ENCODE data around the gene ANKRD66.
"Not testable (repeated sequence)": the region's sequence is repeated elsewhere in the genome, so short reads cannot be mapped to it uniquely, and the experiment has no call there.

ANKRD66 gene

DNA sequence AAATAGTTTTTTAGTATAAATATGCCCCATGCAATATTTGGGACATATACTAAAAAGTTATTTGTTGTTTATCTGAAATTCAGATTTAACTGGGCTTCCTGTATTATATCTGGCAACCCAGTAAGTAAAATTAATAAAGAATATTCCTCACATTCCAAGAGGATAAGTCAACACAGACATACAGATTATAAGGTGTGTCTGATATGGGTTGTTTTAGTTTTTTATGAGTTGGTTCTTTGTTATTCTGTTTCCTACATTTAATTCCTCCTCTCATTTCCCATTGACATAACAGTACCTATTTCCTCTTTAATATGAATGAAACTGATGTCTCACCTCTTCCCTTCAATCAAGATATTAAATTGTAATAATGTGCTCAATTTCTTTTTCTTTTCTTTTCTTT lies 9.8 kb upstream of the ANKRD66 start:
- TF ChIP-seq, protein P1, sequence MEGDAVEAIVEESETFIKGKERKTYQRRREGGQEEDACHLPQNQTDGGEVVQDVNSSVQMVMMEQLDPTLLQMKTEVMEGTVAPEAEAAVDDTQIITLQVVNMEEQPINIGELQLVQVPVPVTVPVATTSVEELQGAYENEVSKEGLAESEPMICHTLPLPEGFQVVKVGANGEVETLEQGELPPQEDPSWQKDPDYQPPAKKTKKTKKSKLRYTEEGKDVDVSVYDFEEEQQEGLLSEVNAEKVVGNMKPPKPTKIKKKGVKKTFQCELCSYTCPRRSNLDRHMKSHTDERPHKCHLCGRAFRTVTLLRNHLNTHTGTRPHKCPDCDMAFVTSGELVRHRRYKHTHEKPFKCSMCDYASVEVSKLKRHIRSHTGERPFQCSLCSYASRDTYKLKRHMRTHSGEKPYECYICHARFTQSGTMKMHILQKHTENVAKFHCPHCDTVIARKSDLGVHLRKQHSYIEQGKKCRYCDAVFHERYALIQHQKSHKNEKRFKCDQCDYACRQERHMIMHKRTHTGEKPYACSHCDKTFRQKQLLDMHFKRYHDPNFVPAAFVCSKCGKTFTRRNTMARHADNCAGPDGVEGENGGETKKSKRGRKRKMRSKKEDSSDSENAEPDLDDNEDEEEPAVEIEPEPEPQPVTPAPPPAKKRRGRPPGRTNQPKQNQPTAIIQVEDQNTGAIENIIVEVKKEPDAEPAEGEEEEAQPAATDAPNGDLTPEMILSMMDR (IDR thresholded peaks at IDR 0.05): no peak
- H3K27ac ChIP-seq: no peak overlapping the region
- no peak for DNase-seq (ENCODE audit: low spot score)
- no peak overlapping the region for H3K4me3 ChIP-seq

DNA sequence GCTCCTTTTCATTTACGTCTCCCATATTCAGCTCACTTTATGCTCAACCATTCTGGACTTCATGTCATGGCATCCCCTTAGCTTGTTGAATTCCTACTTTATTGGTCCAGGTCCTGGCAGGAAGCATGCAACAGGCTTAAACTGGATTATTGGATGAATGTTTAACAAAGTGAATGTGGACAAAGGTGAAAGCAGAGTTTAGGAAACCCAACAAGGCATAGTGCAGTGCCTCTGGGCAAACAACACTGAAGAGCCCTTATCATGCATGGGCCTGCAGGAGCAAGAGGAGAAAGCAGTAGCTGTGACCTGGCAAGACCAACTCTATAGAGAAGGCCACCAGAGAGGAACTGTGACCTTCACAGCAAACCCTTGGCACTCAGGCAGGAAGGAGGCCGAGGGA lies 5.3 kb upstream of the ANKRD66 start:
- Histone ChIP-seq H3K4me3 (no peak overlapping the region), H3K27ac (no peak overlapping the region)
- DNase-seq (ENCODE audit: low spot score): no peak
- TF ChIP-seq, protein P1 (IDR thresholded peaks at IDR 0.05): no peak

DNA sequence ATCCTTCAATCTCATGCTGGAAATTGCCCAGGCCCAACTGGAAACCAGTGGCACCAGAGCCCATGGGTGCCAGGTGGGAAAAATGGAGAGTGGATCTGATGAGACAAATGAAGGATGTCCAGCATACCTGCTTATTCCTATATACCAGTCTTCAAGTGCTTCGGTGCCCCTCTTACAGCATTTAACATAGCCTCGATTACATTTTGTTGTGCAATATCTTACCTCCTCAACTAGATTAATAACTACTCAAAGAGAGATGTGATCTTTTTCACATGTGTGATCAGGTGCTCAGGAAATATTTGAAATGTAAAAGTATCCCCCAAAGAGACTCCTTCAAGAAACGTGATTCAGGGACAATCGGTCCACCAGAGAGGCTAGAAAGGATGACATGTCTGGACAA lies 4.8 kb upstream of the ANKRD66 start:
- no peak for DNase-seq (ENCODE audit: low spot score)
- TF ChIP-seq, protein P1 (IDR thresholded peaks at IDR 0.05): no peak
- Histone ChIP-seq H3K4me3 (no peak overlapping the region), H3K27ac (no peak overlapping the region)

DNA sequence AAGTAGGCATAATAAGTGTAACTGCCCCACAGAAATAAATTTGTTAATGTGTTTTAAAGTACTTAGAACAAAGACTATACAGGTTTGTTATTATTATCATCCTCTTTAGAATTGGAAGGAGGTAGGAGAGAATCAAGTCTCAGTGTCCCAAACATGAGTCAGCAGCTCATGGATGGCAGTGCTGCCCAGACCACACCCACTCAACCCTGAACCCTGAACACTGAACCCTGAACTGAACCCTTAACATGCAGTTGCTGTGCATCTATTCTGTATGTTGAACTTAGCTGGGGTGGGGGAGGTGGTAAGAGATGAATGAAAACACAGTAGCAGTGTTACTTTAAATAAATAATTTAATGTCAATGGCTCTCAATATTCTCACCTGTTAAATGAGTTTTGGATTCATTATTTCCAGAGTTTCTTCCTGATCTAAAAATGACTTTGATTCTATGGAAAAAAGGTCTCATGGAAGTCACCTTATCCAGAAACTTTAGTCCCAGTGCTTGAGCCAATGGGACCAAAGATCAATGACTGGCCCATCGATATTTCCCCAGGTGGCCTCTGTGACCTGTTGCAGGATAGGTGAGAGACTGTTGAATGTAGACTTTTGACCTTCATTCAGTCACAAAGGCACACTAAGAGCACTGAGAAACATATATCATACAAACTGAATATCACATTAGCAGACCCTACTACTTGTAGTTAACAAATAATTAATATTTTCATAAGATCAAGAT lies 3.1 kb upstream of the ANKRD66 start:
- Histone ChIP-seq H3K4me3 (no peak overlapping the region), H3K27ac (no peak overlapping the region)
- DNase-seq (ENCODE audit: low spot score): no peak
- TF ChIP-seq, protein P1 (IDR thresholded peaks at IDR 0.05): no peak

DNA sequence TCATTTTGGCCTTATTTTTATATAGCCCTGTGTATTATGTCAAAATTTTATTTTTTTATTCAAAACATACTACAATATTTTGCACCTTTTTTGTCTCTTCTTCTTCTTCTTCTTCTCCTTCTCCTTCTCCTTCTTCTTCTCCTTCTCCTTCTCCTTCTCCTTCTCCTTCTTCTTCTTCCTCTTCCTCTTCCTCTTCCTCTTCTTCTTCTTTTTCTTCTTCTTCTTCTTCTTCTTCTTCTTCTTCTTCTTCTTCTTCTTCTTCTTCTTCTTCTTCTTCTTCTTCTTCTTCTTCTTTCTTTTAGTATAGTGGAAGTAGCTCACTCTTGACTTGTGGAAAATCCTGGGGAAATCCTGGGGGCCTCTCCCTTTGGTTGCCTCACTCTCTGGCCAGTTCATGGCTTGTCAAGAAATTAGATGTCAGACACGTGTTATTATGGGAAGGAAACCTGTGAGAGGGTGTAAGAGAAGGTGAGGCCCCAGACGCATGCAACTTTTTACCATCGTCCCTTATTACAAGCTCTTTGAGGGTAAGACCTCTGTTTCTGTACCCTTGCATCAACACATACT lies 2.5 kb upstream of the ANKRD66 start:
- H3K27ac ChIP-seq; DNase-seq (ENCODE audit: low spot score); H3K4me3 ChIP-seq: not testable (repeated sequence)

DNA sequence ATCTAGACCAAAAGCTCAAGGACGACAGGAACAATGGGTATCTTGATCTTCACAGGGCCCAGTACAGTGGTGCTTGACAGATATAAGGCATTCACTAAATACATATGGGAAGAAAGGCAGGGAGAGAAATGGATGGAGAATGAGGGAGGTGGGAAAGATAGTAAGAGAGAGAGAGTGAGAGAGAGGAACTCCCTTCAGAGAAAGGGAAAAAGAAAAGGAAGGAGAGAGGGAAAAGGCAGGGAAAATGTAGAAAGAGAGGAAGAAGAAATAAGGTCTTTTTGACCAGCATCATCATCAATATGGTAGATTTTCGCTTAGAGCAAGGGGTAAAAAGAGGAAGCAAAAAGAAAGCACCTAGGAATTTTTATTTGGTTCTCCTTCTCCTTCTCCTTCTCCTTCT lies 760 bp upstream of the ANKRD66 start:
- no peak overlapping the region for H3K4me3 ChIP-seq
- H3K27ac ChIP-seq: no peak overlapping the region
- DNase-seq (ENCODE audit: low spot score): no peak
- TF ChIP-seq, protein P1 (IDR thresholded peaks at IDR 0.05): no peak

DNA sequence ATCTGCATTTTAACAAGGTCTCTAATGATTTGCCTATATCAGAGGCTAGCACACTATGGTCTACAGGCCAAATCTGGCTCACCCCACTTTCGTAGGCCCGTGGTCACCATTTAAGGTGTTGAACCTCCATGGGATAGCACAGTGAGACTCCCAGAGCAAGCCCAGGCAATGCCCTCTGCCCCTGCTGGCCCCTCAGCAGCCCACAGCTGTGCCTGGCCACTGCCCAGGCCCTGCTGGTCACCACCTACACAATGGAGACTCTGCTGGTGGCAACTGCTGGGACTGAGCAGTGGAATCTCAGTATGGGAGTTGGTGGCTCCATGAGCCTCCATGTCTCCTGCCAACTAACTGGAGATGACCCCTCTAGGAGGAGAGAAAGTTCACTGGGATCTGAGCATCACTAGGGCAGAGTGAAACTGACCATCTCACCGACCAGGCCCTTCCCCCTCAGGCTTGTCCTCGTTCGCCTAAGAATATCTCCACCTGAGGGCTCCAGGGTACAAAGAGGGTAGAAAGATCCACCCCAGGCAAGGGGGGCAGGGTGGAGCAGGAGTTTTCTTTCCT lies 2.3 kb downstream of the ANKRD66 start:
- no peak for DNase-seq (ENCODE audit: low spot score)
- H3K4me3 ChIP-seq: no peak overlapping the region
- no peak overlapping the region for H3K27ac ChIP-seq
- TF ChIP-seq, protein P1 (IDR thresholded peaks at IDR 0.05): no peak

All from coronary artery (tissue), 2 donors.